Fibroblast of upper back skin (primary cell): Measurements from ENCODE around the gene CEPT1.

Experiments used
- DNase-seq: peaks from one replicate; pipeline ENCODE4 v3.0.0-alpha.2; 2013

The CEPT1 gene

DNA sequence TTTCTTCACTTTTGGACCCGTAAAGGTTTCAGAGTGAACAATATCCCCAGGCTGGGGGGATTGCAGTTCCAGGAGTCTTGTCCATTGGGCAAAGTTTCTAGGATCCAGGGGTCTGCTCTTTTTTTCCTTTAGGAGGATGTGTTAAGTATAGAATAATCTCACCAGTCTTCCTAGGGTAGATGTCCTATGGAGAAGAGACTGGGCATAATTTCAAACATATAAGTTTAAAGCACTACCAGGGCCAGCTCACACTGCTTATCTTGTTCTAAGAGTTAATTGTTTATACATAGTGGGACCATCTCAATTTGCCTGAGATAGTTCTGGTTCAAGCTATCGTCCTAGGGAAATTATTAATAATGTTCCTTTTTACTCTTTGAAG lies 88.7 kb downstream of the CEPT1 start:
- no peak for DNase-seq

- DNase-seq, result no peak
Observed at GRCh38 chr1:111232134-111232533, 92.1 kb downstream of the CEPT1 start.

DNA sequence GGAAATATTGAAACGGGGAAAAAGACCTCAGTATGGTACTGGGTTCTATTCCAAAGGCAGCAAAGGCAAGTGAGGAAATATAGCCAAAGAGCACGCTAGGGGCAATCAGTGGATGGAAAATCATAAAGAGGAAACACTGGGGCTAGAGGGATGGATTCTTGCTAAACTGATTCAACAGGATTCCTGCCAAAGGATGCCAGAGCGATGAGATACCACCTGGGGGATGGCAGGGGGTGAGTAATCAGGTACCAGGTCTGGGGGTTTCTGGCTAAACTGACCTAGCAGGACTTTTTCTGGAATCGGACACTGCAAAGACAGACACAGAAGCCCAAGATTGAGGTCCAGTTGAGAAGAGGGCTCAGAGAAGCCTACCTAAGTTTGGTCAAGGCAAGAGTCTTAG lies 94.2 kb downstream of the CEPT1 start:
- peak; percentile 16 for DNase-seq
